Naive thymus-derived CD8-positive, alpha-beta T cell (primary cell): ENCODE data around the gene CDK19. TPM values are rescaled to one million over a fixed set of nuclear protein-coding genes. Genes with fewer than 3 reads are reported as not detected.

ENCODE experiments used
- ATAC-seq, 2 donors: fragments of 150-1000 bp; cut with Tn5 transposase in 1 of 2; sonication (Bioruptor Pico), chemical (Tn5 transposase) in 1 of 2; 1 replicate in 1 of 2; 2 replicates in 1 of 2; pipeline ENCODE4 v1.10.0; 2021; ENCODE audit warnings: mild to moderate bottlenecking in 2 of 2, moderate library complexity in 2 of 2
- POLR2A ChIA-PET: fragments of 350-600 bp; sonication (Branson Sonifier 250); formaldehyde crosslinking; loops from one replicate; lab custom pipeline; 2021; ENCODE audit warnings: antibody characterized with exemption; lab: Charles Lee
- DNase-seq, 10 donors: peaks; one replicate each; pipeline versions ENCODE4 v3.0.0 to v3.0.0-alpha.2; 2020 to 2022
- H3K27ac Mint-ChIP-seq, 10 donors: one replicate each; pipeline ENCODE4 v1.8.0; 2020 to 2022; ENCODE audit warnings: mild to moderate bottlenecking in 10 of 10, mixed read lengths in 10 of 10, moderate library complexity in 4 of 10, inconsistent platforms in 1 of 10
- H3K27me3 Mint-ChIP-seq, 5 donors: one replicate each; pipeline ENCODE4 v1.8.0; 2021 to 2022; ENCODE audit warnings: mixed read lengths in 5 of 5
- H3K36me3 Mint-ChIP-seq, 3 donors: one replicate each; pipeline ENCODE4 v1.8.0; 2020 to 2022; ENCODE audit warnings: mixed read lengths in 3 of 3, mild to moderate bottlenecking in 2 of 3, inconsistent platforms in 1 of 3
- H3K4me1 Mint-ChIP-seq, 4 donors: one replicate each; pipeline ENCODE4 v1.8.0; 2021 to 2022; ENCODE audit warnings: mixed read lengths in 4 of 4
- H3K4me3 Mint-ChIP-seq, 10 donors: one replicate each; pipeline ENCODE4 v1.8.0; 2020 to 2022; ENCODE audit warnings: mild to moderate bottlenecking in 10 of 10, mixed read lengths in 10 of 10, moderate library complexity in 6 of 10, inconsistent platforms in 1 of 10
- H3K9me3 Mint-ChIP-seq, 9 donors: one replicate each; pipeline ENCODE4 v1.8.0; 2020 to 2022; ENCODE audit warnings: mixed read lengths in 9 of 9, mild to moderate bottlenecking in 3 of 9, inconsistent platforms in 1 of 9, moderate library complexity in 1 of 9
- polyA plus RNA-seq, 3 donors: library from polyadenylated mRNA; unstranded; fragments of 300-500 nt; fragmentation: Illumina TruSeq; gene quantifications; one replicate each; pipeline ENCODE4 v1.2.3, GENCODE V29; 2021
- total RNA-seq, 8 experiments: library from RNA in 2 of 8; stranded (reverse) in 2 of 8; gene quantifications; one replicate each; pipeline ENCODE4 v1.2.3 and lab custom pipeline; 2021 to 2026

The CDK19 gene
- total and polyA plus RNA-seq, 5 experiments from 2014 or later = 1.1 to 20.0 (median 2.1) TPM

DNA sequence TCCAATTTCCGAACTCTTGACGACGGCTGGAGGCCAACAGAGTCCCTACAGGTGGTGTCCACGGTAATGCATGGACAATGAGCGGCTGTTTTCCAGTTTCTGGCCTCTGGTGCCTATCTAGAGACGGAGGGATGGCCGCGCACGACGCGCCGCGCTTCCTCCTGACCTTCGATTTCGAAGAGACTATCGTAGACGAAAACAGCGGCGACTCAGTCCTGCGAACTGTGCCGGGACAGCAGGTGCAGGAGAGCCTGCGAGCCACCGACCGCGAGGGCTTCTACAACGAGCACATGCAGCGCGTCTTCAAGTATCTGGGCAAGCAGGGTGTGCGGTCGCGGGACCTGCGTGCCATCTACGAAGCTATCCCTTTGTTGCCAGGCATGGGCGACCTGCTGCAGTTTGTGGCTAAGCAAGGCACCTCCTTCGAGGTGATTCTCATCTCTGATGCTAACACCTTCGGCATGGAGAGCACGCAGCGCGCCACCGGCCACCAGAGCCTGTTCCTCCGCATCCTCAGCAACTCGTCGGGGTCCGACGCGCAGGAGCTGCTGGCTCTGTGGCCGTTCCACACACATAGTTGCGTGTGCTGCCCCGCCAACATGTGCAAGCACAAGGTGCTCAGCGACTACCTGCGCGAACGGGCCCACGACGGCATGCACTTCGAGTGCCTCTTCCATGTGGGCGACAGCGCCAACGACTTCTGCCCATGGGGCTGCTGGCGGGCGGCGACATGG, 169.4 kb downstream of the CDK19 start:
- no peak overlapping the region for H3K4me3 Mint-ChIP-seq

DNA sequence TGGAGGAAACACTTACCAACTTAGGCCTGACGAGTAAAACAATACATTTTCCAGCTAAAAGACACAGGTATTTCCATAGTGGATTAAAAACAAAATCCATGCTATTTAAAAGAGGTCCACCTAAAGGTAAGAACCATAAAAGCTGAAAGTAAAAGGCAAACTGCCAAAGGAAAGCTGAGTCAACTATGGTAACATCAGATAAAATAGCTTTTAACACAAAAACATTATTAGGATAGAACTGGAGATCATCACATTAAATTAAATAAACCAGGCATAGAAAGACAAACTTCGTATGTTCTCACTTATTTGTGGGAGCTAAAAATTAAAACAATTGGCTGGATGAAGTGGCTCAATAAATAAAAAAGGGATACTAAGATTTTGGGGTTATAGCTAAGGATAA, 172.1 kb downstream of the CDK19 start:
- H3K36me3 Mint-ChIP-seq = peaks cover 8 to 36% (median 32%) of the 10 kb centered on the region in 3 donors
- peaks cover 0 to 2% (median 0%) of the 10 kb centered on the region in 9 donors for H3K9me3 Mint-ChIP-seq
- POLR2A ChIA-PET = no interaction called here
- H3K27me3 Mint-ChIP-seq = no peaks in the 10 kb centered on the region
- no peak overlapping the region for H3K4me3 Mint-ChIP-seq
- ATAC-seq (no peak), DNase-seq (no peak)
- H3K4me1 Mint-ChIP-seq = peaks cover 0 to 3% (median 0%) of the 10 kb centered on the region in 4 donors
- peak overlapping the region in 1 of 10 donors; percentile 20 for H3K27ac Mint-ChIP-seq

More for the DNA sequence above, 169.4 kb downstream of the CDK19 start:
- no peak for DNase-seq
- Mint-ChIP-seq H3K27ac (no peak overlapping the region), H3K4me1 (no peaks in the 10 kb centered on the region), H3K9me3 (peaks cover 0 to 2% (median 0%) of the 10 kb centered on the region in 9 donors), H3K36me3 (peaks cover 0 to 22% (median 21%) of the 10 kb centered on the region in 3 donors), H3K27me3 (no peaks in the 10 kb centered on the region)
- ATAC-seq = no peak
- POLR2A ChIA-PET = no interaction called here

DNA sequence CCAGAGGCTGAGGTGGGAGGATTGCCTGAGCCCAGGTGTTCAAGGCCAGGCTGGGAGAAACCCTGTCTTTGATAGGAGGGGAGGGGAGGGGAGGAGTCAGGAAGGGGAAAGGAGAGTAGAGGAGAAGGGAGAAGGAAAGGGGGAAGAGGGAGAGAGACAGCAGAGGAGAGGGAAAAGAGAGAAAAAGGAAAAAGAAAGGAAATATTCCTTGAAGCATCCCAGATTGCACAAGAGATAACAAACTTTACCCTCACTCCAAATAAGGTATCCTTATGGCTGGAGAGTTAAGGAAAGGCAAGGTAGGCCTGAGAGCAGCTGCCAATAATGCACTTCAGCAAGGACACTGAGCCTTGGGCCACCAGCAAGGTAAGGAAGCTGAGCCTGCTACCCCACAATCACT, 172.6 kb downstream of the CDK19 start:
- peaks cover 8 to 40% (median 32%) of the 10 kb centered on the region in 3 donors for H3K36me3 Mint-ChIP-seq

DNA sequence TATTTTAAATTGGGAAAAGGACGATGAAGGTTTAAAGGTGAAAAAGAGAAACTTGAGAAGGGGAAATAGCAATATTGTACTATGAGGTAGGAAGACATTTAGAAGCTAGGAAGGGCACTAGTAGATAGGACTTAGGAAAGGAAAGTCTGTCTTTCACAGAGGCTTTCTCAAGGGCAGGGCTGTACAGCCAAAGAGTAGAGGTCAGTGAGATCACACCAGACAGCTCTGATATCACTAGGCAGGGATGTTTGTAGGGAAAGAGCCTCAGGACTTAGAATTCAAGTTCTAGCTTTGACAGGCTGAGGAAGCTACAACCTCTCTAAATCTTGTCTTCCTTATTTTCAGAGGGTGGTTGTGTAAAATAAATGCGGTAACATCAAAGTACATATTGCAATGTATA, 178.5 kb downstream of the CDK19 start:
- no peak overlapping the region for H3K4me3 Mint-ChIP-seq
- peaks cover 8 to 33% (median 18%) of the 10 kb centered on the region in 3 donors for H3K36me3 Mint-ChIP-seq
- no peaks in the 10 kb centered on the region for H3K9me3 Mint-ChIP-seq
- no peak overlapping the region for H3K27ac Mint-ChIP-seq
- ATAC-seq = no peak
- DNase-seq = no peak
- peaks cover 0 to 6% (median 1%) of the 10 kb centered on the region in 4 donors for H3K4me1 Mint-ChIP-seq
- H3K27me3 Mint-ChIP-seq = no peaks in the 10 kb centered on the region
- POLR2A ChIA-PET = no interaction called here

More for the DNA sequence above, 172.6 kb downstream of the CDK19 start:
- Mint-ChIP-seq H3K4me3 (no peak overlapping the region), H3K27ac (peak overlapping the region in 1 of 10 donors; percentile 20), H3K9me3 (peaks cover 0 to 2% (median 0%) of the 10 kb centered on the region in 9 donors), H3K27me3 (no peaks in the 10 kb centered on the region), H3K4me1 (peaks cover 0 to 3% (median 0%) of the 10 kb centered on the region in 4 donors)
- POLR2A ChIA-PET = no interaction called here
- no peak for ATAC-seq
- DNase-seq = no peak

DNA sequence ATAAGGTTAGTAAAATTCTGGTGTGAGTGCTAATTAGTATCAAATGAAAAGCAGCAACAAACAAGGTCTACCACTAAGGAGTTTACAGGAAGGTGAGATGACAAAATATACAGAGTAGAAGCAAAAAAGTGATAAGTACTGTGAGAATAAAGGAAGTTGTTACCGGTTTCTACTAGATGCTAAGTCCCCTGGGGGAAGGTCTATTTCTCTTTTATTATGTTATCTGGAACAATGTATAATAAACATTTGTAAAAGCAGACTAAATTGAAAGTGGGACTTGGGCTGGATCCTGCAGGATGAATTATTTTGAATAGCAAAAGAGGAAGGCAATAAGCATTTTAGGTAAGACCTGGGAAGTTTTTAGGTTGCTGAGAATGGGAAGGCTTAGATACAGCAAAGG, 180.2 kb downstream of the CDK19 start:
- H3K27ac Mint-ChIP-seq = no peak overlapping the region
- peaks cover 0 to 6% (median 0%) of the 10 kb centered on the region in 4 donors for H3K4me1 Mint-ChIP-seq
- ATAC-seq = no peak
- H3K36me3 Mint-ChIP-seq = peaks cover 5 to 24% (median 7%) of the 10 kb centered on the region in 3 donors
- H3K27me3 Mint-ChIP-seq = no peaks in the 10 kb centered on the region
- DNase-seq = no peak
- no peak overlapping the region for H3K4me3 Mint-ChIP-seq
- POLR2A ChIA-PET = no interaction called here
- no peaks in the 10 kb centered on the region for H3K9me3 Mint-ChIP-seq

DNA sequence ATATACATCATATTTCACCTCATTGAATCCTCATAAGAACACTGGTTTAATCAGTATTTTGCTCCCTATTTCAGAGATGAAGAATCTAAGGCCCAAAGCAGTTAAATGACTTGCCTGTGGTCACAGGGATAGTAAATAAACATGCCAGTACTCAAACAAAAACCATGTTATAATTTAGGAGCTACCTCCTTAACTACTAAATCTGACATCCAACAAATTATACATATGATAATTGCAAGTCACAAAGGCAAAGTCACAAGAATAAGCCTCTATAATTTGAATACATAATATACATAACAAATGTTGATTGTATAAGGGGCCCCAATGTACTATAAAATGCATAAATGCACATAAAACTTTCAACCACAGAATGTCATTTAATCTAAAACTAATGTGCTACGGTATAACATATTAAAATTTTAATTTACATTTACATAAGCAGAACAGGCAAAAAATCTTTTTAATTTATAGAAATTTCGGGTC, 181.5 kb downstream of the CDK19 start:
- POLR2A ChIA-PET = no interaction called here
- peaks cover 0 to 6% (median 0%) of the 10 kb centered on the region in 4 donors for H3K4me1 Mint-ChIP-seq
- H3K36me3 Mint-ChIP-seq = peaks cover 0 to 16% (median 2%) of the 10 kb centered on the region in 3 donors
- H3K9me3 Mint-ChIP-seq = no peaks in the 10 kb centered on the region
- H3K27me3 Mint-ChIP-seq = no peaks in the 10 kb centered on the region
- ATAC-seq (no peak), DNase-seq (no peak)
- H3K4me3 Mint-ChIP-seq = no peak overlapping the region
- no peak overlapping the region for H3K27ac Mint-ChIP-seq

DNA sequence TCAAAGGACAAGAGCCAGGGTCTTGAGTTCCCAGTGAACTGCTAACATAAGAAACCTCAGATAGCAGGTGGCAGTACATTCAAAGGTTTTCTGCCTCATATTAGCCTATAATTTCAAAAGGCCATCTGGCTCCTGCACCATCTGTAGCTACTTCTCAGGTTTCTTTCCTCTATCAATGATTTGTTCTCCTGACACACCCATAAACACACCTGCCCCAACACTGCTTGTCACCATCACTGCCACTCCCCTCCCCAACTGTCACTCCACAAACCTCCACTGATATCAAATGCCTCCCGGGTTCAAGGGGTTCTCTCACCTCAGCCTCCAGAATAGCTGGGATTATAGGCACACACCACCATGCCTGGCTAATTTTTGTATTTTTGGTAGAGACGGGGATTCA, 186.1 kb downstream of the CDK19 start:
- Mint-ChIP-seq H3K36me3 (peaks cover 0 to 16% (median 8%) of the 10 kb centered on the region in 3 donors), H3K4me1 (no peaks in the 10 kb centered on the region), H3K9me3 (no peaks in the 10 kb centered on the region), H3K27ac (peak overlapping the region in 1 of 10 donors; percentile 4), H3K4me3 (no peak overlapping the region), H3K27me3 (no peaks in the 10 kb centered on the region)
- DNase-seq (no peak), ATAC-seq (no peak)
- POLR2A ChIA-PET = no interaction called here

DNA sequence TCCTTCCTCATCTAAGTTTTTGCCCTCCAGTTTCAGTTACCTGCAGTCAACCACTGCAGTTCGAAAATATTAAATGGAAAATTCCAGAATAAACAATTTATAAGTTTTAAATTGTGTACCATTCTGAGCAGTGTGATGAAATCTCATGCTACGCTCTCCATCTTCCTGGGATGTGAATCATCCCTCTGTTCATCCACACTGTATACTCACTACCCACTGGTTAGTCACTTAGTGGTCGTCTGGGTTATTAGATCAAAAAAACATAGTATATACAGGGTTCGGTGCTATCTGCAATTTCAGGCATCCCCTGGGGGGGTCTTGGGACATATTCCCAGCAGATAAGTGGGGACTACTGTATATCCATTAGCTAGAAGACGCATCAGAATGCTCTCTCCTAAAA, 186.9 kb downstream of the CDK19 start:
- H3K4me3 Mint-ChIP-seq = no peak overlapping the region
- H3K9me3 Mint-ChIP-seq = no peaks in the 10 kb centered on the region
- no peaks in the 10 kb centered on the region for H3K27me3 Mint-ChIP-seq
- ATAC-seq (no peak), DNase-seq (no peak)
- H3K27ac Mint-ChIP-seq = no peak overlapping the region
- H3K36me3 Mint-ChIP-seq = peaks cover 0 to 18% (median 8%) of the 10 kb centered on the region in 3 donors
- POLR2A ChIA-PET = no interaction called here
- no peaks in the 10 kb centered on the region for H3K4me1 Mint-ChIP-seq

DNA sequence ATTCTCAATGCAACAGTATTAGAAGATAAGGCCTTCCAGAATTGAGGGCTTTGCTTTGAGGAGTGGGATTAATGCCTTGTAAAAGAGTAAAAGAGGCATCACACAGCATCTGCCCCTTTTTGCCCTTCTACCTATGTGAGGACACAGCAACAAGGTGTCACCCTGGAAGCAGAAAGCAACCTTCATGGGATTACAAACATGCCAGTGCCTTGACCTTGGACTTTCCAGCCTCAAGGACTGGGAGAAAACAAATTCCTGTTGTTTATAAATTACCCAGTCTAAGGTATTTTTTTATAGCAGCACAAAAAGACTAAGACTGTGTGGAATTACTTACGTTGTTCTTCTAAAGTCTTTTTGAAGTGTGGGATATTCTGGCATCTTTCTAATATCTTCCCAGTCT, 188.8 kb downstream of the CDK19 start:
- no peak overlapping the region for H3K27ac Mint-ChIP-seq
- no peak for DNase-seq
- no peaks in the 10 kb centered on the region for H3K9me3 Mint-ChIP-seq
- no peak for ATAC-seq
- POLR2A ChIA-PET = no interaction called here
- no peaks in the 10 kb centered on the region for H3K4me1 Mint-ChIP-seq
- no peaks in the 10 kb centered on the region for H3K27me3 Mint-ChIP-seq
- no peak overlapping the region for H3K4me3 Mint-ChIP-seq
- peaks cover 9 to 33% (median 24%) of the 10 kb centered on the region in 3 donors for H3K36me3 Mint-ChIP-seq

DNA sequence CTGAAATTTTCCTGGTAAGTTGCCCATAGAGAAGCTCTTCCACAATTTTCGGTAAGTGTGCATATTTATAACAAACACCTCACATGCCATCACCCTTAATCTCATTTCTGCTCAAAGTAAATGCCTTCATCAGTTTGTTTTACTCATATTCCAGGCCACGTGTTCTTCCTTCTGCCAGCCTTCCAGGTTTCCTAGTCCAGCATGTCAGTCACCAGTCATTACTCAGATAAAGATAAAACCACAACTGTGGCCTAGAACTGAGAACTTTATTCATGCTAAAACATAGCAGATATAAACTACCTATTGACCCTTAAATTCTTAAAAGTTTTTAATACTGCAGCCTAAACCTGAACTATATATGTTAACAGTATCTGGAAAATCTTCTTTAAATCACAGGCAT, 189.4 kb downstream of the CDK19 start:
- Mint-ChIP-seq H3K9me3 (no peaks in the 10 kb centered on the region), H3K4me3 (no peak overlapping the region), H3K27ac (peak overlapping the region in 2 of 10 donors; percentile 0 to 44), H3K4me1 (no peaks in the 10 kb centered on the region), H3K27me3 (no peaks in the 10 kb centered on the region), H3K36me3 (peaks cover 9 to 37% (median 27%) of the 10 kb centered on the region in 3 donors)
- POLR2A ChIA-PET = no interaction called here
- no peak for ATAC-seq
- DNase-seq = no peak

DNA sequence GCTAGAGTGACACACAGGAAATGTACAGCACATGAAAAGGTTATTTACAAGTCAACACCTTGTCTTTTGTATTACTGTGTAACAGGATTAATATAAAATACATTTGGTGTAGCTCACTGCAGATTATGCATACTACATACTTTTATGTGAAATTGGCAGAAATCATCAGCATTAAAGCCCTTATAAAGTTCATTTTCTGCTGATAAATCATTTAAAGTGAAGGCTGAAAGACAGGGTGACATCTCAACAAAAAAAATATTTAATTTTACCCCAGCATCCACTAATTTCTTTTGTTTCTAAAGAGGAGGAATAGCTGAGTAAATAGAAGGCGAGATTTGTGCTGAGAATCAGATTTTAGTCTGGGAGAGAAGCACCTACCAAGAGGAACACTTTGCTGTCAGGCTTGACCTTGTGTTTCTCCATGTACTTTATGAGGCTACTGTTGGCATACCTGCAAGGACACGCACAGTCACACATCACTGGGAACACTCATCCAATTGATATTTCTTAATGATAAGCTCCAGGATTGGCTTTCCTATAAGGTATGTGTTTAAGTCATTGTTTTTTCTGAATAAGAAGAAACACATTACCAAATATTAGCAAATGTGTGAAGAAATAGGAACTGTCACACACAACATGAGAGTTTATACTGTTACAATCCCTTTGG, 192.2 kb downstream of the CDK19 start:
- DNase-seq = no peak
- no peaks in the 10 kb centered on the region for H3K9me3 Mint-ChIP-seq
- no peak overlapping the region for H3K4me3 Mint-ChIP-seq
- peaks cover 9 to 56% (median 27%) of the 10 kb centered on the region in 3 donors for H3K36me3 Mint-ChIP-seq
- no peak for ATAC-seq
- no peak overlapping the region for H3K27ac Mint-ChIP-seq
- POLR2A ChIA-PET = no interaction called here
- H3K4me1 Mint-ChIP-seq = no peaks in the 10 kb centered on the region
- no peaks in the 10 kb centered on the region for H3K27me3 Mint-ChIP-seq

DNA sequence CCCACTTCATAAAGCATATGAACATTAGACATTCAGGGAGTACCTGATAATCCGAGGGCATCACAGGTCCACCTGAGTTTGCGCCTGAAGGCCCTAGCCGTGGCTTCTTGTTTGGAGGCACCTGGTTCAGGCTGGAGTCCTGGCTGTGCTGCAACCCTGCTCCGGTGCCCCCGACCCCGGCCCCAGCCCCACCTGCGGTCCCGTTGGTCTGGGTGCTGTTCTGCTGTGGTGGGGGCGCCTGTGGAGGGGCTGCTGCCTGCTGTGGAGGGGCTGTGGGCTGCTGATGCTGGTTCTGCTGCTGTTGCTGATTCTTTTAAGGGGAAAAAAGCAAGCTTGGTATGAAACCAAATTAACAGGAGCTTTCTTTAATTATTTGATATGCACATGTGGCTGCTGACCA, 194.2 kb downstream of the CDK19 start:
- Mint-ChIP-seq H3K4me3 (no peak overlapping the region), H3K9me3 (no peaks in the 10 kb centered on the region), H3K27ac (peak overlapping the region in 3 of 10 donors; percentile 17 to 49 (median 37)), H3K36me3 (peaks cover 9 to 63% (median 23%) of the 10 kb centered on the region in 3 donors), H3K4me1 (peaks cover 0 to 4% (median 0%) of the 10 kb centered on the region in 4 donors), H3K27me3 (no peaks in the 10 kb centered on the region)
- no peak for ATAC-seq
- POLR2A ChIA-PET = no interaction called here
- no peak for DNase-seq

DNA sequence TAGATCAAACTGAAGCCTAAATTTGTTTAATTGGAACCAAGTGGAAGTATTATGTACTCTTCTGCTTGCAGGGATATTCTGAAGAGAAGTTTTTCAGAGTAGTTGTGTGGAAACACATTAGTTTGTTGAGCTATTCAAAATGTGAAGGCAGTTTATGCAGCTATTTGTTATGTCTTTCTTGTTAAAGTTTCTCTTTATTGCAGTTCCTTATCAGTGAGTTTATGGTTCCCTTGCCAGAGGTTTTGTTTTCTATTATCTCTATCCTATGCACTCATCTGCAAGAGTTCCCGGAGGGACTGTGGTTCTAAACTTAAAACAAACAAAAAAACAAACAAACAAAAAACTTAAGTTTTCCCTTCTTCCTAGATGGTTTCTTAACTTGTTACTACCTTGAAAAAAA, 195.2 kb downstream of the CDK19 start:
- Mint-ChIP-seq H3K4me3 (no peak overlapping the region), H3K9me3 (no peaks in the 10 kb centered on the region), H3K36me3 (peaks cover 9 to 68% (median 23%) of the 10 kb centered on the region in 3 donors), H3K27ac (peak overlapping the region in 2 of 10 donors; percentile 4 to 65), H3K4me1 (peaks cover 0 to 4% (median 0%) of the 10 kb centered on the region in 4 donors), H3K27me3 (no peaks in the 10 kb centered on the region)
- POLR2A ChIA-PET = no interaction called here
- DNase-seq = no peak
- ATAC-seq = no peak
